HG03469 (cell line): ENCODE results near the gene BMPER.
"Not testable (repeated sequence)": the region's sequence is repeated elsewhere in the genome, so short reads cannot be mapped to it uniquely, and the experiment has no call there.

ENCODE experiments used
- ATAC-seq: cut with Tn5 transposase; IDR thresholded peaks from one replicate; pipeline ENCODE4 v1.9.1; 2021; ENCODE audit warnings: mild to moderate bottlenecking, moderate library complexity, moderate number of reproducible peaks; ENCODE audit not compliant: unreplicated experiment

Gene BMPER

DNA sequence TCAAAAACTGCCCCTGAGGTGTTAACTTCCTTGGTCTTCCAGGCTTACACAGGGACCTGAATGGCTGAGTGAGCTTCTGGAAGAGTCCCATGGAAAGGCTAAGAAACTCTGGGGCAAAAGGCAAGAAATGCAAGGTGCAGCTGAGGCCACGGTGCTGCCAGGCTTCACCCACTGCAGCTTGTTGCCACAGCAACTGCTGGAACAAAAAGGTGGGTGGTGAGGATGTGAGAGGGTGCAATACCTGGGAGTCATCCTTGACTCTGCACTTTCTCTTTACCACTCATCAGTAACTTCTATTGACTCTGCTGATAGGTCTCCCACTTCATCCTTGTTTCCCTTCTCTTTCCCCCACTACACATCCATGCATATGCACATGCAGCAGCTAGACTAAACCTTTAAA, 258.6 kb downstream of the BMPER start:
- ATAC-seq = no peak

DNA sequence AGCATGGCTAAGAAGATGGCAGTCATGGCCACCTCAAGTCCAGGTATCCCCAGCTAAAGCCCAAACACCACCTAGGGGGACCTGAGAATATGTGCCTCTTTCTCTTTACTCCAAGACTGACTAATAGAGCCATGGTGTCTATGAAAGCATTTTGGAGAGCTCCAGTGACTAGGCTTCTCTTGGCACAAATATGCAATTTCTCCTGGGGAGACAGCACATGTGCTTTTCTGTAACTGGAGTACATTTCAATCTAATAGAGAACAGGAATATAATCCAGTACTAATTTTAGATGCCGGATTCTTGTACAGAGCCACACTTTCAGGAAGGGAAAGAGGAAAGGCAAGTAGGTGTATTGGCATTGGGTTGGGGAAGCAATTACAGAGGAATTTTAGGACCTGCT, 260.1 kb downstream of the BMPER start:
- ATAC-seq = no peak

DNA sequence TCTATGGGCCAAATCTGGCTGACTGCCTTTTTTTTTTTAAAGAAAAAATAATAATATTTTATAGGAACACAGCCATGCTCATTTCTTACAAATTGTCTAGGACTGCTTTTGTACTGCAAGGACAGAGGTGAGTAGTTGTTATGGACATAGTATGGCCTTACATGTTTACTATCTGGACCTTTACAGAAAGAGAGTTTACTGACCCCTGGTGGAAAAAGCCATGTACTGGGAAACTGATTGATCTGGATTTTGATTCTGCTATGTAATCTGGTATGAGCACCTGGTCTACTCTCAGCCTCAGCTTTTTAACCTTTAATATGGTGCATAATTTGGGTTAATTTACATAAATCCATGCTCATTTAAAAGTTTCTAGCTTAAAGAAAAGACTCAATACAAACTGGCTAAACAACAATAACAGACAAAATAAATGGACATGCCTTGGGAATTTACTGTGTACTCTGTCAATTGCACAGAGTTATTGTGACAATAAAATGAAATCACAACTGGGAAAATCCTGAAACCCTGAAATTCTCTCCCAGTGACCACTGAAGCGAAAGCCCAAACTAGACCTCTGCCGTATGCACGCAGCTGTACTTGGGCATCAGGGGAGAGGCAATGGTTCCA, 260.7 kb downstream of the BMPER start:
- no peak for ATAC-seq

DNA sequence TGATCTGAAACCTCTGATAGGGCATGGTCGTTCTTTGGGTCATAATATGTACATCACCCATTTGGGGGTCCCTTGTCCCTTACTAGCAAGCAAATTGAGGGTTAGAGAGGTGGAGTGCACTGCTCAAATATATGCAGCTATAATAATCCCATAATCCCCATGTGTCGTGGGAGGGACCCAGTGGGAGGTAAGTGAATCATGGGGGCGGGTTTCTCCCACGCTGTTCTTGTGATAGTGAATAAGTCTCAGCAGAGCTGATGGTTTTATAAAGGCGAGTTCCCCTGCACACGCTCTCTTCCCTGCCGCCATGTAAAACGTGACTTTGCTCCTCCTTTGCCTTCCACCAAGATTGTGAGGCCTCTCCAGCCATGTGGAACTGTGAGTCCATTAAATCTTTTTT, 262.7 kb downstream of the BMPER start:
- ATAC-seq = no peak

DNA sequence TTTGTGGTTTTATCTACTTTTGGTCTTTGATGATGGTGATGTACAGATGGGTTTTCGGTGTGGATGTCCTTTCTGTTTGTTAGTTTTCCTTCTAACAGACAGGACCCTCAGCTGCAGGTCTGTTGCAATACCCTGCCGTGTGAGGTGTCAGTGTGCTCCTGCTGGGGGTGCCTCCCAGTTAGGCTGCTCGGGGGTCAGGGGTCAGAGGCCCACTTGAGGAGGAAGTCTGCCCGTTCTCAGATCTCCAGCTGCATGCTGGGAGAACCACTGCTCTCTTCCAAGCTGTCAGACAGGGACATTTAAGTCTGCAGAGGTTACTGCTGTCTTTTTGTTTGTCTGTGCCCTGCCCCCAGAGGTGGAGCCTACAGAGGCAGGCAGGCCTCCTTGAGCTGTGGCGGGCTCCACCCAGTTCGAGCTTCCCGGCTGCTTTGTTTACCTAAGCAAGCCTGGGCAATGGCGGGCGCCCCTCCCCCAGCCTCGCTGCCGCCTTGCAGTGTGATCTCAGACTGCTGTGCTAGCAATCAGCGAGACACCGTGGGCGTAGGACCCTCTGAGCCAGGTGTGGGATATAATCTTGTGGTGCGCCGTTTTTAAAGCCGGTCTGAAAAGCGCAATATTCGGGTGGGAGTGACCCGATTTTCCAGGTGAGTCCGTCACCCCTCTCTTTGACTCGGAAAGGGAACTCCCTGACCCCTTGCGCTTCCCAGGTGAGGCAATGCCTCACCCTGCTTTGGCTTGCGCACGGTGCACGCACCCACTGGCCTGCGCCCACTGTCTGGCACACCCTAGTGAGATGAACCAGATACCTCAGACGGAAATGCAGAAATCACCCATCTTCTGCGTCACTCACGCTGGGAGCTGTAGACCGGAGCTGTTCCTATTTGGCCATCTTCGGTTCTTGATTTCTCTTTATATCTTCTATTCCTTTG, 269.6 kb downstream of the BMPER start:
- not testable (repeated sequence) for ATAC-seq

DNA sequence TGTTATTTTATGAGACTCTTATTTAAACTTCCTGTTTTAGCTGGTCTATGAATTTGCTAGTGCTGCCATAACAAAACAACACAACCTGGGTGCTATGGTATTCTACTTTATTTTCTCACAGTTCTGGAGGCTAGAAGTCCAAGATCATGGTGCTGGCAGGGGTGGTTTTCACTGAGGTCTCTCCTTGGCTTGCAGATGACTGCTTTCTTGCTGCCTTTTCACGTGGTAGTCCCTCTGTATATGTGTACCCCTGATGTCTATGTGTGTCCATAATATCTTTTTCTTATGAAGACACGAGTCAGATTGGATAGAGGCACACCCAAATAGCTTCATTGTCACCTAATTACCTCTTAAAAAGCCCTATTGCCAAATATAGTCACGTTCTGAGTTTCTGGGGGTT, 270.5 kb downstream of the BMPER start:
- no peak for ATAC-seq

DNA sequence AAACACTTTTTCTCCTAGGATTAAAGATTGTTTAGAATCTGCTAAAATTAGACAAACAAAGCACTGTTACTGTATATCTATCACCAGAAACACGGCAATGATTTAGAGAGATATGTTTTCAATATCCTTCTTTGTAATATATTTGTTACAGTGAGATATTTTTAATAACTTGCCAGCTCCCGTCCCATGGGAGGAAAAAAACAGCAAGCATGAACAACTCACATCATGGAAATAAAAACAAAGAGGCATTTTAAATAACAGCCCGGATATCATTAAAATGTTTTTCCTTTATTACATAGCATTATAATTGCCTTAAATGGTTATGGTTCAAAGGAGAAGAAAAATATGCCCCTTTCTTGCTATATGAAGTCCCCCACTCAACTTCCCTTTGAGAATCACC, 272.1 kb downstream of the BMPER start:
- ATAC-seq = no peak

DNA sequence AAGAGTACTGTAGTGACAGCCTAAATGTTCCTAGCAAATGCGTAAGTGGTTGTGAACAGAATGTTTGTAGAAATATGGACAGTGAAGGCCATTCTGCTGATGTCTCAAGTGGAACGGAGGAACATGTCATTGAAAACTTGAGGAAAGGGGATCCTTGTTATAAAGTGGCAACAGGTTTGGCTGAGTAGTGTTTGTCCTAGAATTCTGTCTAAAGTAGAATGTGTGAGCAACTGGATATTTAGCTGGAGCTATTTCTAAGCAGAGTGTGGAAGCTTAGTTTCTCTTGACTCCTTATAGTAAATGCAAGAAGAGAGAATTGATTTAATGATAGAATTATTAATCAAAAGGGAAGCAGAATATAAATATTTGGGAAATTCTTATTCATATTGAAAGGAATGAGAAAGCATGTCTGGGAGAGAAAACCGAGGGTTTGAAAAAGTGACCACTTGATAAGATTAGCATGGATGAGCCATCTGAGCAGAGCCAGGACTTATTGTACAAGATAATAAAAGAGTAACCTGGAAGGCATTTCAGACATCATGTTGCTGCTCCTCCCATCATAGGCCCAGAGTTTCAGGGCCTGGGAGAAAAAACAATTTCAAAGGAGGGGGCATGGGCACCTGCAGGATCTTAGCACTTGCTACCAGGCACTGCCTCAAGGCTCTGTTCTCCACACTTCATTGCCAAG, 276.1 kb downstream of the BMPER start:
- no peak for ATAC-seq

DNA sequence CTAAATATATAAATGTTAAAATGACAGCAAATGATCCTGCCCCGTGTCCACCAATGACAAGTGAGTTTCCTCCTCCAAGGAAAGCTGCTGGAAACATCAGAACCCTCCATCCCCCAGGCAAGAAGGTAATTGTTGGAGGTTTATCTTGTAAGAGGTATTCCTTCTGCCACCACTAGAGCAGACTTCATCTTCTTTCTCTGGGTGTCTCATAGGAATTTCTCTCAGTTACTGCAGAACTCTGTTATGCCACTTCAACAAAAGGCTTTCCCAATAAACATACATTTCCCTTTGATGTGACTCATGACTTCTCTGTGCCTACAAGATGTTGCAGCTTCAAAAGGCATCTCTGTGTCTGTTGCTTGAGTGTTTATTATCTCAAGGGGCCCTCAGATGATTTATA, 279.1 kb downstream of the BMPER start:
- no peak for ATAC-seq

DNA sequence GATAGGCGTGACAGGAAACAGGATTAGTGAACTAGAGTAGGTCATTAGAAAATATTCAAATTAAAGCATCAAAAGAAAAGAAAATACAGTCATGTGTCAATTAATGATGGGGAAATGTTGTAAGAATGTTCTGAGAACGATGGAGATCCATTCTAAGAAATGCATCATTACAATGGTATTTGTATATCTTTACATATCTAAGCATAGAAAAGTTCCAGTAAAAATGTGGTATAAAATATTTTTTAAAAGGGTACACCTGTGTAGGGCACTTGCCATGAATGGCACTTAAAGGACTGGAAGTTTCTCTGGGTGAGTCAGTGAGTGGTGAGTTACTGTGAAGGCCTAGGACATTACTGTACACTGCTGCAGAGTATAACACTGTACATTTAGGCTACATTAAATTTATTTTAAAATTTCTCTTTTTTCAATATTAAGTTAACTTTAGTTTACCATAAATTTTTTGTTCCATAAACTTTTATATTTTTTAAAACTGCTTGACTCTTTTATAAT, 282.5 kb downstream of the BMPER start:
- no peak for ATAC-seq

DNA sequence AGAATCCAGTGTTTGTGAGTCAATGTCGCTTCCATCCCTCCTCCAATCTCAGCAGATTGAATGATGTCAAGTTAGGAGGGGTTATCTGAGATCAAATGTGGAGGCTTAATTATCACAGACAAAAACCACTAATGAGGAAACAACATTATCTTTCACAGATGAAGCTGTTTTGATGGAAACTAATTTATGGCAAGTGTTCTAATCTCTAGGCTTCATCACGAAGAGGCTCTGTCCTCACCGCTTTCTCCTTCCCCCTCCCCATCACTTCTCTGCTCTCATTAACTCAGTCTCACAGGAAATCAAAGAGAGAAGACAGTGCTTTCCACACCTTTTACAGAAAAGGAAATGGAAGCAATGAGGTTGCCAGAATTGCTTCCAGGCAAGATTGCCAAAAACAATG, 283.7 kb downstream of the BMPER start:
- ATAC-seq = no peak

DNA sequence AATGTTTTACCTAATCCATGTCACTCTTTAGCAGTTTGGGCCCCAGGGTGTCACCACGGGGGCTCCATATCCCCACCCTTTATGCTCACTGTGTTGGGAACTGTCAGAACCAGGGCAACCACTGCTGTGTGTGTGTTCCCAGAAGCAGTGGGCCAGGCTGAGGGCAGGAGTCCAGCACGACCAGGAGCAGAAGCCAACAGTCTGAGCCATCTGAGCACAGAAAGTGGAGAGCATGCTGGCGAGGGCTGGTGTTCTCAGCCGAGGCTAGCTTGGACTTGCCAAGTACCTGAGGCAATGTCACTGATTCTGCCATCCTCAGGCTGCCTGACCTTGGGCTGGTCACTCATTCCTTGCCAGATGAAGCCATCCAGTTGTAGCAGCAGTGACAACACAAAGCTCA, 285.0 kb downstream of the BMPER start:
- no peak for ATAC-seq

DNA sequence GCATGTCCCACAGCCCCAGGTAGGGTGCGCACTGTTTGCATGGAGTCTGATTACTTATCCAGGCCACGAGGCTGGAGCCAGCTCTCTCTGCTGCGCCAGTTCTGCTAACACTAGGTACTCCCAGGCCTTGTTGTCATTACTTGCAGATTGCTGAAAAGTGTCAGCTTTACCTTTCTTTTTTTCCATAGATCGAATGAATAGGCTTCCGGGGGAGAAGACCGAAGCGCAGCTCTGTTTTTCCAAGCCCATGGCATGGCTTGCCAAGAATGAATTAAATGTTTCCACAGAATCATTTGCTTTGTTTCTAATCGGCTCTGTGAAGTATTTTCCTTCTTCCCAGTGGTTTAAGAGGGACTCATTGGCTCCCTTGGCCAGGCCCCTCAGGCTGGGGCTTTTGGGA, 285.8 kb downstream of the BMPER start:
- ATAC-seq = no peak

DNA sequence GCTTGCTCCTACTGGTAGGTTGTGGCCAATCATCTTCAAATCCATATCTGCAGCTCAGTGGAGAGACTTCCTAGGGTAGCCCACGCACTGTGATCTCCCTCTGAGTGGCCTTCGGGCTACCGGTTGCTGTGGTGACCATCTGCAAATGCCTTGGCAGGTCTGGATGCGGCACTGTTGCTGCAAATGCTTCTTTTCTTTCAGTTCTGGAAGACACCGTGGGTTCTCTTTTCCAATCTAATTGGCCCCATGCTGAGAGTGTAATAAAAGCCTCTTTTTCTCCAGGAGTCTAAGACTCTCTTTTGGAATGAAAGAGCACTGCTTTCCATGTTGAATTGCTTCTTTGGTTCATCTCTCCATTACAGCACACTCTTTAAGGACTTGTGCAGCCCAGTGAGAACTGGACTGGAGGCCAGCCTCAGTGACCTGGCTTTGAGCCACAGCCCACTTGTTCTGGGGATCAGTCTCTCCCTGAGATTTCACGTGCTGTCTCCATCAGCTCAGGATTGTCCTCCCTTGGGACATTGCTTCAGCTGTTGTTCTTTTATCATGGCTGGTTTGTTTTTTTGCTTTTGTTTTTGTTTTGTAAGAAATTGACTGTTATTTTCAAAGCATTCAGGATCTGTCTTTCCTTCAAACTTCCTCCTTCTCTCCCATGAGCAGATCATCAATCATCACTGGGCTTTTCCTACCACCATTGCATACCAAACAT, 286.6 kb downstream of the BMPER start:
- ATAC-seq = no peak

DNA sequence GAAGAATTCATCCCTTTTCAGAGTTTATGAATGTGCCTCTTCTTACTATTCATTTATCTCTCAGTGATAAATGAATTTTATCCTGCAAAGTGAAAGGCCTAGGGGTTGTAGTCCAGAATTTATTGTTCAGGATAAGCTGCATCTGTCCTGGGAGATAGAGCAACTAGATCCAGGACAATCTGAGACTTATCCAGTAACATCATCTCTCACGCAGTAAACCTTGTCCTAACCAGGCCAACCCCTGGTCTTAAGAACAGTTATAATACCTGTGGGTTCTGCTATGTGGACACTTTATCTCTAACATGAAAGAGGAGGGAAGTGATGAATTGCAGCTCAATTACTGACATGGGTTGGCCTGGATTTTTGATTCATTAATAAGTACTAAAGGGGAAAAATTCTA, 287.6 kb downstream of the BMPER start:
- no peak for ATAC-seq

DNA sequence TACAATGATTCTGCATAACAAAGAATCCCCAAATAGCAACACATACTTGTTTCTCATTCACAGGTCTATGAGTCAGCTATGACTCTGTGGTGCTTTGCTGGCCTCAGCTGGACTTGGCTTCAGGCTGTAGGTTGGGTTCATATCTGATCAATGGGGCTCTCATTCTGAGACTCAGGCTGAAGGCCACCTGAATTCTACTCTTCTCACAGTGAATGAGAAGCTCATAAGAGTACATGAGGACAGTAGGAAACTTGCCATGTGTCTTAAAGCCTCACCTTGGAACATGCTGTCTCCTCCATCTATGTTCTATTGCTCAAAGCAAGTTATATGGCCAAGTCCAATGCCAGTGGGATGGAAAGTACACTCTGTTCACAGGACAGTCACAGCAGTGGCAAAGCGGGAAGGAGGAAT, 292.9 kb downstream of the BMPER start:
- ATAC-seq = no peak
